CD4-positive, CD25-positive, alpha-beta regulatory T cell (primary cell): ENCODE data around the gene SDK1. TPM values are rescaled to one million over a fixed set of nuclear protein-coding genes. Genes with fewer than 3 reads are reported as not detected.

ENCODE experiments used
- ATAC-seq, 2 donors: fragments of 150-1000 bp; cut with Tn5 transposase; one replicate each; pipeline ENCODE4 v1.10.0; 2021; ENCODE audit warnings: low read depth in 2 of 2, moderate number of reproducible peaks in 2 of 2, moderate library complexity in 1 of 2
- DNase-seq, 3 donors: peaks; one replicate each; pipeline versions ENCODE4 v3.0.0 to v3.0.0-alpha.2; 2012 to 2022; ENCODE audit warnings: mixed read lengths in 1 of 3
- H3K27ac ChIP-seq: one replicate; pipeline ENCODE4 v1.7.0; 2013; ENCODE audit warnings: mild to moderate bottlenecking, low read length; ENCODE audit not compliant: insufficient read depth, poor library complexity, severe bottlenecking
- H3K27me3 ChIP-seq: one replicate; pipeline ENCODE4 v1.7.0; 2013; ENCODE audit warnings: low read length; ENCODE audit not compliant: control insufficient read depth, insufficient read depth
- H3K36me3 ChIP-seq: one replicate; pipeline ENCODE4 v1.7.0; 2013; ENCODE audit warnings: mild to moderate bottlenecking, low read length, moderate library complexity; ENCODE audit not compliant: control insufficient read depth, insufficient read depth
- H3K4me1 ChIP-seq: 2 replicates; pipeline ENCODE4 v1.7.0; 2013; ENCODE audit warnings: mild to moderate bottlenecking, low read length; ENCODE audit not compliant: insufficient read depth, control insufficient read depth, poor library complexity, severe bottlenecking
- H3K4me3 ChIP-seq: one replicate; pipeline ENCODE4 v1.7.0; 2013; ENCODE audit warnings: low read depth, mild to moderate bottlenecking, low read length, moderate library complexity
- H3K9me3 ChIP-seq, 2 experiments: 1 replicate in 1 of 2; 2 replicates in 1 of 2; pipeline ENCODE4 v1.7.0; 2013; ENCODE audit warnings: low read length in 2 of 2, mild to moderate bottlenecking in 1 of 2, moderate library complexity in 1 of 2; ENCODE audit not compliant: control insufficient read depth in 2 of 2
- H3K27ac Mint-ChIP-seq, 3 donors: one replicate each; pipeline ENCODE4 v1.8.0; 2020 to 2022; ENCODE audit warnings: mild to moderate bottlenecking in 3 of 3, mixed read lengths in 3 of 3, moderate library complexity in 2 of 3
- H3K27me3 Mint-ChIP-seq: one replicate; pipeline ENCODE4 v1.8.0; 2022; ENCODE audit warnings: mild to moderate bottlenecking, mixed read lengths
- H3K36me3 Mint-ChIP-seq: one replicate; pipeline ENCODE4 v1.8.0; 2020; ENCODE audit warnings: mixed read lengths
- H3K4me1 Mint-ChIP-seq, 4 donors: one replicate each; pipeline ENCODE4 v1.8.0; 2020 to 2022; ENCODE audit warnings: mixed read lengths in 4 of 4, mild to moderate bottlenecking in 1 of 4
- H3K4me3 Mint-ChIP-seq, 4 donors: one replicate each; pipeline ENCODE4 v1.8.0; 2020 to 2022; ENCODE audit warnings: mild to moderate bottlenecking in 4 of 4, mixed read lengths in 4 of 4, moderate library complexity in 3 of 4
- H3K9me3 Mint-ChIP-seq, 7 donors: one replicate each; pipeline ENCODE4 v1.8.0; 2020 to 2022; ENCODE audit warnings: mixed read lengths in 7 of 7, mild to moderate bottlenecking in 3 of 7, moderate library complexity in 2 of 7
- polyA plus RNA-seq, 4 donors: library from polyadenylated mRNA; unstranded; fragments of 300-500 nt; fragmentation: Illumina TruSeq; gene quantifications; one replicate each; pipeline ENCODE4 v1.2.3, GENCODE V29; 2021
- total RNA-seq: library from RNA; stranded (reverse); gene quantifications from one replicate; pipeline ENCODE4 v1.2.3, GENCODE V29; 2022

SDK1 gene
- total and polyA plus RNA-seq, 5 donors from 2014 or later, result 0.47 TPM; not detected in 4

DNA sequence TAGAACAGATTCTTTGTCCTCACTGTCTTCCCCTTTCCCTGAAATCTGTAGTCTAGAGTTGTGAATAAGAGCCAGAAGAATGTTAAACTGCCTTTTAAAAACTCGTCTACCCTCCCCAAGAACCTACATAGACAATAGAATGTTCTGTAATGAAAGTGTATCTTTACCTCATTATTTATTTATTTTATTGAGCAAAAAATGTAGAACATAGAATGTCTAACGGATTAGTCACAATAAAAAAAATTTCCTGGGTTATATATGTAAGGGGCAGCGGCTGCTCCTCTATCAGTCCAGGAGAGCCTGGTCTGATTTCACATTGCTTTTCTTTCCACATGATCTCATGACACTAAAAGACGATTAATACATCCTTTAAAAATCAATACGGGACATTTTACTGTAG is 135.7 kb downstream of the SDK1 start:
- Histone ChIP-seq H3K27ac (no peak overlapping the region), H3K27me3 (peaks cover 3% of the 10 kb centered on the region), H3K9me3 (no peaks in the 10 kb centered on the region), H3K4me3 (no peak overlapping the region), H3K4me1 (no peaks in the 10 kb centered on the region), H3K36me3 (no peaks in the 10 kb centered on the region)
- no peaks in the 10 kb centered on the region for H3K4me1 Mint-ChIP-seq
- no peak for ATAC-seq
- peaks cover 10% of the 10 kb centered on the region for H3K27me3 Mint-ChIP-seq
- DNase-seq, result no peak
- no peaks in the 10 kb centered on the region for H3K36me3 Mint-ChIP-seq
- no peak overlapping the region for H3K4me3 Mint-ChIP-seq
- no peak overlapping the region for H3K27ac Mint-ChIP-seq
- H3K9me3 Mint-ChIP-seq, result no peaks in the 10 kb centered on the region

DNA sequence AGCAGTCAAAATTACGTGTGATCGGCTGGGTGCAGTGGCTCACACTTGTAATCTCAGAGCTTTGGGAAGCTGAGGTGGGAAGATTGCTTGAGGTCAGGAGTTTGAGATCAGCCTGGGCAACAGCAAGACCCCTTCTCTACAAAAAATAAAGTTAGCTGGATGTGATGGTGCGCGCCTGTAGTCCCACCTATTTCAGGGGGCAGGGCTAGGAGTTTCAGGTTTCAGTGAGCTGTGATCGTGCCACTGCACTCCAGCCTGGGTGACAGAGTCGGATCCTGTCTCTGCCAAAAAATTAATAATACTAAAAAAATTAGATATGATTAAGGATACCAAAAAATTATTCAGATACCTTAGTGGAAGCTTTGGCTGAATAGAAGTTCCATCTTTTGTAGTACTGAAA is 136.4 kb downstream of the SDK1 start:
- Histone ChIP-seq H3K4me3 (no peak overlapping the region), H3K4me1 (no peaks in the 10 kb centered on the region), H3K36me3 (no peaks in the 10 kb centered on the region), H3K27ac (no peak overlapping the region), H3K27me3 (peaks cover 3% of the 10 kb centered on the region), H3K9me3 (no peaks in the 10 kb centered on the region)
- H3K9me3 Mint-ChIP-seq, result no peaks in the 10 kb centered on the region
- no peak for DNase-seq
- no peaks in the 10 kb centered on the region for H3K36me3 Mint-ChIP-seq
- no peak overlapping the region for H3K4me3 Mint-ChIP-seq
- no peaks in the 10 kb centered on the region for H3K4me1 Mint-ChIP-seq
- H3K27ac Mint-ChIP-seq, result no peak overlapping the region
- peaks cover 16% of the 10 kb centered on the region for H3K27me3 Mint-ChIP-seq
- ATAC-seq, result no peak

DNA sequence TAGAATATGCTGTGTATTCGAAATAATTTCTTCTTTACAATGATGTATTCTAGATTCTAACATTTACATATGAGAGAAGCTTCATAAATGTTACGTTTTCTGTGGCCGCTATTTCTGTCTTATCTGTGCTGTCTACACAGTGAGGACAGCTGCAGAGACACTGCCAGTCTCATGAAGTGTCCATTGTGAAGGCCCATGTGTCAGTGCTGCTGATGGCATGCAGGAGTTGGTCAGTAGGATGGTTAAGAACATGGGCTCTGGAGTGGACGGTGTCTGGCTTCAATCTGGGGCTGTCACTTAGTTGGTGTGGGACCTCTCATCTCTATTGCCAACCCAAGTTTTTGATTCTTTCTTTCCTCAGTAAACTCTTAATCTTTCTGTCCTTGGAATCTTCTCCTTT is 137.3 kb downstream of the SDK1 start:
- no peaks in the 10 kb centered on the region for H3K4me1 Mint-ChIP-seq
- H3K36me3 ChIP-seq, result no peaks in the 10 kb centered on the region
- no peaks in the 10 kb centered on the region for H3K9me3 ChIP-seq
- no peak overlapping the region for H3K4me3 Mint-ChIP-seq
- H3K27ac Mint-ChIP-seq, result no peak overlapping the region
- H3K27me3 ChIP-seq, result peaks cover 3% of the 10 kb centered on the region
- no peak overlapping the region for H3K27ac ChIP-seq
- DNase-seq (no peak), ATAC-seq (no peak)
- H3K27me3 Mint-ChIP-seq, result peaks cover 24% of the 10 kb centered on the region
- no peak overlapping the region for H3K4me3 ChIP-seq
- no peaks in the 10 kb centered on the region for H3K4me1 ChIP-seq
- H3K36me3 Mint-ChIP-seq, result no peaks in the 10 kb centered on the region
- H3K9me3 Mint-ChIP-seq, result no peaks in the 10 kb centered on the region

DNA sequence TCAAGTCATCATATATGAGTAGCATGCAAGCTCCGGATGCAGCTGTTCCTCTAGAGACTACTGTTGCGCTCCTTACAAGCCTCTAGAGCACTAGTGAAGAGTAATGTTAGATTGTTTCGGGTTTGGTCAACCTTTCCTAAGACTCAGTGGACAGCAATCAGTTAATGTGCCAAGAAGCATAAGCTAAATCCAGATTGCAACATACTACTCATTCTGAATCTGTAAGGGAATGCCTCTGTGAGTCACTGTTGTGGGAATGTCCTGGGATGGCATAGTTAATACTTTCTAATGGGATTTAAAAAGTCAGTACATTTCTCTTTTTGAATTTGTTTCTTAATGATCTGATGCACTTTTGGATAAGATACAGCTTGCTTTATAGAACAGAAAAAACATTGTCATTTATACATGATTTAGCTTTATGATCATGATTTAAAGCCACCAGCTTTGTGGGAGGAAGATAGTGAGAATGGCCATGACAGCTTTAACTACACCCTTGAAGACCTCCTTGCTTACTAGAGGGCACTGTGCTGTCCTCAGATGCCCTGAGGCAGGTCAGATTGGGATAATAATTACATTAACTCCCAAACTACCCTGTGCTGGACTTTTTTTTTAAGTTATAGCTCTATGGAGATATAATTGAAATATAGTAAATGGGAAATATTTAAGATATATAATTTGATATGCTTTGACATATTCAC is 138.4 kb downstream of the SDK1 start:
- H3K4me1 Mint-ChIP-seq, result no peaks in the 10 kb centered on the region
- Histone ChIP-seq H3K27me3 (peaks cover 7% of the 10 kb centered on the region), H3K9me3 (no peaks in the 10 kb centered on the region), H3K4me3 (no peak overlapping the region), H3K27ac (no peak overlapping the region), H3K4me1 (no peaks in the 10 kb centered on the region), H3K36me3 (no peaks in the 10 kb centered on the region)
- no peak overlapping the region for H3K27ac Mint-ChIP-seq
- ATAC-seq, result no peak
- peaks cover 27% of the 10 kb centered on the region for H3K27me3 Mint-ChIP-seq
- no peaks in the 10 kb centered on the region for H3K36me3 Mint-ChIP-seq
- no peak for DNase-seq
- H3K9me3 Mint-ChIP-seq, result peaks cover 0 to 2% (median 0%) of the 10 kb centered on the region in 7 donors
- H3K4me3 Mint-ChIP-seq, result no peak overlapping the region

DNA sequence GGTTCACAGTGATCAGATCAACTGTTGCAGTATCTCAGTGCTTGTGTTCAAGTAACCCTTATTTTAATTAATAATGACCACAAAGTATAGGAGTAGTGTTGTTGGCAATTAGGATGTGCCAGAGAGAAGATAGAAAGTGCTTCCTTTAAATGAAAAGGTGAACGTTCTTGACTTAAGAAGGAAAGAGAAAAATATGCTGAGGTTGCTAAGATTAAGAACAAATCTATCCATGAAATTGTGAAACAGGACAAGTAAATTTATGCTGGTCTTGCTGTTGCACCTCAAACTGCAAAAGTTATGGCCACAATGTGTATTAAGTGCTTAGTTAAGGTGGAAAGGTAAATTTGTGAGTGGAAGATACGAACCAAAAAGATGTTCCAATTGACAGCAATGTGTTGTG is 139.5 kb downstream of the SDK1 start:
- Histone ChIP-seq H3K27ac (no peak overlapping the region), H3K36me3 (no peaks in the 10 kb centered on the region), H3K4me1 (no peaks in the 10 kb centered on the region), H3K27me3 (peaks cover 7% of the 10 kb centered on the region), H3K4me3 (no peak overlapping the region), H3K9me3 (peaks cover 3 to 6% of the 10 kb centered on the region in 2 experiments)
- no peak for ATAC-seq
- no peak for DNase-seq
- H3K36me3 Mint-ChIP-seq, result no peaks in the 10 kb centered on the region
- no peaks in the 10 kb centered on the region for H3K4me1 Mint-ChIP-seq
- no peak overlapping the region for H3K27ac Mint-ChIP-seq
- peaks cover 31% of the 10 kb centered on the region for H3K27me3 Mint-ChIP-seq
- H3K9me3 Mint-ChIP-seq, result peaks cover 0 to 2% (median 1%) of the 10 kb centered on the region in 7 donors
- no peak overlapping the region for H3K4me3 Mint-ChIP-seq

DNA sequence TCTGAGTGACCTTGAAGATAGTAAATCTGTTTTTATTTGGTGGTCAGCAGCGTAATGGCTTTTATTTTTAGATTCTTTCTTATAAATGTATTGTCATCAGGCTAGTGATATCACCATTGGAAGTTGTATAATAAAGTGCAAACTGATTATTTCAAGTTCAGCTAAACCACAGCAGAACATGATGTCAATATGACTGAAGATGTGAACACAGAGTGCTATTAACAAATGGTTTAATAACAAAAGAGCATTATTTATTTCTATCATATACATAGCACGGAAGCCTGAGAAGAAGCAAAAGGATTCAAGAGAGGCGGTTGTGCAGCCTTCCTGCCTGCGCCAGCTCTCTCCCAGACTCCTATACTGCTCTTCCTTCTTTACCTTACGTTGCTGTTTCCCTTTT is 142.7 kb downstream of the SDK1 start:
- ATAC-seq (no peak), DNase-seq (no peak)
- H3K27ac ChIP-seq, result no peak overlapping the region
- no peaks in the 10 kb centered on the region for H3K4me1 ChIP-seq
- Mint-ChIP-seq H3K4me1 (no peaks in the 10 kb centered on the region), H3K4me3 (no peak overlapping the region), H3K9me3 (peaks cover 4 to 14% (median 6%) of the 10 kb centered on the region in 7 donors), H3K36me3 (no peaks in the 10 kb centered on the region), H3K27ac (no peak overlapping the region), H3K27me3 (peaks cover 36% of the 10 kb centered on the region)
- peaks cover 9% of the 10 kb centered on the region for H3K27me3 ChIP-seq
- no peaks in the 10 kb centered on the region for H3K36me3 ChIP-seq
- peaks cover 12 to 21% of the 10 kb centered on the region in 2 experiments for H3K9me3 ChIP-seq
- H3K4me3 ChIP-seq, result no peak overlapping the region

DNA sequence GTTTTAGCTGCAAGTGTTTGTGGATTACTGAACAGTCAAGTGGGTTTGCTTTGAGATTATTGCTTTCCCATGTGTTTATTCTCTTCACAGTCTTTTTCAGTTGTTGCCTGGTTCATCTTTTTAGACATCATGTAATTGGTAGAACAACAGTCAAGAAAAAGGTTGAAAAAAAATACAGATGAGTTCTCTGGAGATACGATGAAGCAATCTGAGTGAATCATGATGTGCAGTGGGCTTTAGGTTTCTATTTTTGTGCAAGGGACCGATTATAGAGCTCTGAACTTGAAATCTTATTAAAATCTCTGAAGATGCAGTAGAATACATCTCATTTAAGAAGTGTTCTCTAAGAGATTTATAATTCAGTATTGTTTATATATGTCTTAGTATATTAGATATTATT is 145.7 kb downstream of the SDK1 start:
- Mint-ChIP-seq H3K27ac (no peak overlapping the region), H3K4me1 (no peaks in the 10 kb centered on the region), H3K9me3 (peaks cover 4 to 14% (median 6%) of the 10 kb centered on the region in 7 donors), H3K27me3 (peaks cover 29% of the 10 kb centered on the region), H3K4me3 (no peak overlapping the region), H3K36me3 (no peaks in the 10 kb centered on the region)
- Histone ChIP-seq H3K9me3 (peaks cover 12 to 21% of the 10 kb centered on the region in 2 experiments), H3K27me3 (peaks cover 14% of the 10 kb centered on the region), H3K4me1 (no peaks in the 10 kb centered on the region), H3K36me3 (no peaks in the 10 kb centered on the region), H3K4me3 (no peak overlapping the region), H3K27ac (no peak overlapping the region)
- DNase-seq, result no peak
- no peak for ATAC-seq

DNA sequence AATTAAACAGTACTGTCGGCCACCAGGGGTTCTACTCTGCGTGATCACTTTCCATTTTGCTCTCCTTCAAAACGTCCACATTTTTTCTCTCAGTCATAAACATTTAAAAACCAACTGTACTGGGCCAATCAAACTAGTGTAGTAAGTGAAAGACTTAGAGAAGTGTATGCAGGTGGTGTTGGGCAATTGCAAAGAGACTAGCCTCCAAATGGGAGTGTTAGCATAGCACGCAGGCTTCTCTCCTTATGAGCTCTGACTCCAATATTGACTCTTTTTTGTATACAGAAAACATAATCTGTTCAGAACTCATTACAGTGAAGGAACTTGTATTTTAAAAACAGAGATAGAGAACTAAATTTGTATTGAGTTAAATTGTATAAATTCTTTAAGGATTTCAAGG is 150.6 kb downstream of the SDK1 start:
- Mint-ChIP-seq H3K27ac (no peak overlapping the region), H3K36me3 (no peaks in the 10 kb centered on the region), H3K4me1 (no peaks in the 10 kb centered on the region), H3K9me3 (peaks cover 0 to 4% (median 3%) of the 10 kb centered on the region in 7 donors), H3K27me3 (peaks cover 8% of the 10 kb centered on the region), H3K4me3 (no peak overlapping the region)
- DNase-seq, result no peak
- Histone ChIP-seq H3K4me3 (no peak overlapping the region), H3K36me3 (no peaks in the 10 kb centered on the region), H3K27me3 (peaks cover 19% of the 10 kb centered on the region), H3K27ac (no peak overlapping the region), H3K4me1 (no peaks in the 10 kb centered on the region), H3K9me3 (peaks cover 0 to 4% of the 10 kb centered on the region in 2 experiments)
- ATAC-seq, result no peak
